Measurements from ENCODE around the gene CFAP77. TPM values are rescaled to one million over a fixed set of nuclear protein-coding genes. Genes with fewer than 3 reads are reported as not detected.

Gene CFAP77
- total and polyA plus RNA-seq, 2 of the 13 experiments (the other 11 are each of a cell fraction or from before 2014, with no cell fraction given) = not detected

DNA sequence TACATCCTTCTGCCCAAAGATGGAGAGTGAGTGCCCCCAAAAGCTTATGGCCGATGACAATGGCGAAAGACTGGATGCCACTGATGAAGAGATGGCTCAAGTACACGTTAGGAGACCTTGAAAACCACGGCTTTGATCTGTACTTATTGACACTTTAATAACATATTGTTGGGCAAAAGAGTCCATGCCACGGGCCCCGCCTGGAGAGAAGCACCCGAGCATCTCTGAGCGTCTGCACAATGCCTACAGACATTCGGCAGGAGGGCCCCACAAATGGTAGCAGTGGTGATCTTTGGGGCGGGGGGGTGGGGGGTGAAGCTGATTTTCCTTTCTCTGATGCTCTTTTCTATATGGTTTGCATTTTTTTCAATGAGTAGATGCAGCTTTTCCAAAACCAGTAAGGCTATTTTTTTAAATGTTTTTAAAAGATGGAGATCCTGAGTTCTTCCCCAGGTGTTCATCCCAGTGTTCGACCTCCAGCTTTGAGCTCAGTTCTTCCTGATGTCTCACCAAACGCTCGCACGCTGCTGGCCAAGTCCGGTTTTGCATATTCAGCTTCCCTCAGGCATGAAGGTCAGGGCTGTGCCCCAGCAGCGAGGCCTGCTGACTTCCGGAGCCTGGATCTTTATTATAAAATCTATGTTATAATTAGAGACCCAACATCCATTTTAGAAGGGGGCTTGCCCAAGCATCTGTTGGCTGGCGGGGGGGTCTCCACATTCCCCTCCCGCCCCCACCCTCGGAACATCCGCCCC lies 138.1 kb downstream of the CFAP77 start (continued):
- no peak for TF ChIP-seq ZNF256 (CRISPR knock-in tag; conservative IDR thresholded peaks at IDR 0.05)
- TF ChIP-seq ZNF335 (CRISPR knock-in tag; IDR thresholded peaks at IDR 0.05) = no peak
- TF ChIP-seq, protein P1, sequence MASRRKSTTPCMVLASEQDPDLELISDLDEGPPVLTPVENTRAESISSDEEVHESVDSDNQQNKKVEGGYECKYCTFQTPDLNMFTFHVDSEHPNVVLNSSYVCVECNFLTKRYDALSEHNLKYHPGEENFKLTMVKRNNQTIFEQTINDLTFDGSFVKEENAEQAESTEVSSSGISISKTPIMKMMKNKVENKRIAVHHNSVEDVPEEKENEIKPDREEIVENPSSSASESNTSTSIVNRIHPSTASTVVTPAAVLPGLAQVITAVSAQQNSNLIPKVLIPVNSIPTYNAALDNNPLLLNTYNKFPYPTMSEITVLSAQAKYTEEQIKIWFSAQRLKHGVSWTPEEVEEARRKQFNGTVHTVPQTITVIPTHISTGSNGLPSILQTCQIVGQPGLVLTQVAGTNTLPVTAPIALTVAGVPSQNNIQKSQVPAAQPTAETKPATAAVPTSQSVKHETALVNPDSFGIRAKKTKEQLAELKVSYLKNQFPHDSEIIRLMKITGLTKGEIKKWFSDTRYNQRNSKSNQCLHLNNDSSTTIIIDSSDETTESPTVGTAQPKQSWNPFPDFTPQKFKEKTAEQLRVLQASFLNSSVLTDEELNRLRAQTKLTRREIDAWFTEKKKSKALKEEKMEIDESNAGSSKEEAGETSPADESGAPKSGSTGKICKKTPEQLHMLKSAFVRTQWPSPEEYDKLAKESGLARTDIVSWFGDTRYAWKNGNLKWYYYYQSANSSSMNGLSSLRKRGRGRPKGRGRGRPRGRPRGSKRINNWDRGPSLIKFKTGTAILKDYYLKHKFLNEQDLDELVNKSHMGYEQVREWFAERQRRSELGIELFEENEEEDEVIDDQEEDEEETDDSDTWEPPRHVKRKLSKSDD (CRISPR knock-in tag; IDR thresholded peaks at IDR 0.05; ENCODE audit: low read depth) = no peak
- no peak for TF ChIP-seq PTBP1 (IDR thresholded peaks at IDR 0.05; ENCODE audit: low read depth, low read length, poor library complexity, severe bottlenecking)
- TF ChIP-seq SMC3 (IDR thresholded peaks at IDR 0.05; ENCODE audit: low read length) = no peak
- TF ChIP-seq ZMYM3 (CRISPR knock-in tag; IDR thresholded peaks at IDR 0.05) = no peak
- TF ChIP-seq, protein P2, sequence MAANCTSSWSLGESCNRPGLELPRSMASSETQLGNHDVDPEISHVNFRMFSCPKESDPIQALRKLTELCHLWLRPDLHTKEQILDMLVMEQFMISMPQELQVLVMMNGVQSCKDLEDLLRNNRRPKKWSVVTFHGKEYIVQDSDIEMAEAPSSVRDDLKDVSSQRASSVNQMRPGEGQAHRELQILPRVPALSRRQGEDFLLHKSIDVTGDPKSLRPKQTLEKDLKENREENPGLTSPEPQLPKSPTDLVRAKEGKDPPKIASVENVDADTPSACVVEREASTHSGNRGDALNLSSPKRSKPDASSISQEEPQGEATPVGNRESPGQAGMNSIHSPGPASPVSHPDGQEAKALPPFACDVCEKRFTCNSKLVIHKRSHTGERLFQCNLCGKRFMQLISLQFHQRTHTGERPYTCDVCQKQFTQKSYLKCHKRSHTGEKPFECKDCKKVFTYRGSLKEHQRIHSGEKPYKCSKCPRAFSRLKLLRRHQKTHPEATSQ (CRISPR knock-in tag; IDR thresholded peaks at IDR 0.05; ENCODE audit: borderline replicate concordance) = no peak
- TF ChIP-seq, protein P3, sequence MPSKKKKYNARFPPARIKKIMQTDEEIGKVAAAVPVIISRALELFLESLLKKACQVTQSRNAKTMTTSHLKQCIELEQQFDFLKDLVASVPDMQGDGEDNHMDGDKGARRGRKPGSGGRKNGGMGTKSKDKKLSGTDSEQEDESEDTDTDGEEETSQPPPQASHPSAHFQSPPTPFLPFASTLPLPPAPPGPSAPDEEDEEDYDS (CRISPR knock-in tag; IDR thresholded peaks at IDR 0.05) = no peak
- TF ChIP-seq ZNF274 (CRISPR knock-in tag; IDR thresholded peaks at IDR 0.05) = no peak
